SK-N-SH (cell line): ENCODE measurements around the gene CNST. TPM values are rescaled to one million over a fixed set of nuclear protein-coding genes. Genes with fewer than 3 reads are reported as not detected.

ENCODE experiments used
- CTCF ChIA-PET: fragments of 300-600, 350-600 bp; formaldehyde crosslinking; extraction: SDS; loops from one replicate; lab custom pipeline; 2021; lab: Yijun Ruan, JAX
- POLR2A ChIA-PET: fragments of 350-600 bp; sonication (Branson Sonifier 250); formaldehyde crosslinking; extraction: SDS; loops from one replicate; lab custom pipeline; 2020; ENCODE audit warnings: antibody characterized with exemption, inconsistent platforms; lab: Yijun Ruan, JAX
- DNase-seq: peaks from one replicate; pipeline ENCODE4 v3.0.0; 2012
- H2AFZ ChIP-seq: fragments of 200-600 bp; sonication (generic); 2 replicates; pipeline ENCODE4 v1.8.1; 2016; ENCODE audit warnings: antibody characterized with exemption, mild to moderate bottlenecking, low read depth
- H3F3A ChIP-seq: fragments of 200-600 bp; sonication (generic); replicated peaks from 2 replicates; pipeline ENCODE3; 2016; ENCODE audit warnings: antibody characterized with exemption, mild to moderate bottlenecking; ENCODE audit not compliant: insufficient read depth
- H3K27ac ChIP-seq, 2 experiments: fragments of 200-500 bp in 1 of 2; fragments of 200-600 bp in 1 of 2; sonication (Bioruptor generic) in 1 of 2; sonication (generic), shearing (Covaris generic) in 1 of 2; 2 replicates each; pipeline versions ENCODE4 v1.5.1 to v1.6.1; 2014 to 2016; ENCODE audit warnings: low read depth in 2 of 2, inconsistent platforms in 1 of 2, low read length in 1 of 2, mild to moderate bottlenecking in 1 of 2, mixed read lengths in 1 of 2
- H3K27me3 ChIP-seq: fragments of 200-600 bp; sonication (generic), shearing (Covaris generic); 2 replicates; pipeline ENCODE4 v1.6.1; 2016; ENCODE audit warnings: mixed run types; ENCODE audit not compliant: insufficient read depth
- H3K36me3 ChIP-seq, 2 experiments: fragments of 200-500 bp in 1 of 2; fragments of 200-600 bp in 1 of 2; sonication (Bioruptor generic) in 1 of 2; sonication (generic) in 1 of 2; replicated peaks in 1 of 2; 2 replicates each; pipeline versions ENCODE3 to v1.5.1; 2014 to 2016; ENCODE audit warnings: low read length in 1 of 2, mild to moderate bottlenecking in 1 of 2; ENCODE audit not compliant: insufficient read depth in 2 of 2, control insufficient read depth in 1 of 2
- H3K4me1 ChIP-seq, 2 experiments: fragments of 200-500 bp in 1 of 2; fragments of 200-600 bp in 1 of 2; sonication (Bioruptor generic) in 1 of 2; sonication (generic), shearing (Covaris generic) in 1 of 2; 2 replicates each; pipeline versions ENCODE4 v1.5.1 to v1.6.1; 2014 to 2016; ENCODE audit warnings: low read depth in 1 of 2, low read length in 1 of 2, mixed run types in 1 of 2; ENCODE audit not compliant: insufficient read depth in 2 of 2, control insufficient read depth in 1 of 2
- H3K4me2 ChIP-seq: fragments of 200-600 bp; sonication (generic), shearing (Covaris generic); 2 replicates; pipeline ENCODE4 v1.6.1; 2017; ENCODE audit warnings: mixed run types
- H3K4me3 ChIP-seq, 2 experiments: fragments of 200-500 bp in 1 of 2; fragments of 200-600 bp in 1 of 2; sonication (Bioruptor generic) in 1 of 2; sonication (generic), shearing (Covaris generic) in 1 of 2; 2 replicates each; pipeline versions ENCODE4 v1.5.1 to v1.8.1; 2014 to 2016; ENCODE audit warnings: low read depth in 2 of 2, inconsistent platforms in 1 of 2, low read length in 1 of 2, mild to moderate bottlenecking in 1 of 2, mixed read lengths in 1 of 2, moderate library complexity in 1 of 2
- H3K79me2 ChIP-seq: fragments of 200-600 bp; sonication (generic); 2 replicates; pipeline ENCODE4 v1.8.1; 2017; ENCODE audit warnings: mild to moderate bottlenecking; ENCODE audit not compliant: insufficient read depth
- H3K9ac ChIP-seq: fragments of 200-600 bp; sonication (generic); 2 replicates; pipeline ENCODE4 v1.6.1; 2017; ENCODE audit warnings: mixed run types
- H3K9me2 ChIP-seq: fragments of 200-600 bp; sonication (generic); 2 replicates; pipeline ENCODE4 v1.6.1; 2017; ENCODE audit warnings: mixed run types
- H3K9me3 ChIP-seq: fragments of 200-600 bp; sonication (generic); 2 replicates; pipeline ENCODE4 v1.6.1; 2017; ENCODE audit warnings: mixed run types, mild to moderate bottlenecking, moderate library complexity
- H4K20me1 ChIP-seq: fragments of 200-600 bp; sonication (generic); 2 replicates; pipeline ENCODE4 v1.6.1; 2017; ENCODE audit warnings: mild to moderate bottlenecking, mixed run types; ENCODE audit not compliant: insufficient read depth
- ELF1 ChIP-seq: IDR thresholded peaks from 2 replicates; pipeline ENCODE4 v1.4.0; 2012
- EP300 ChIP-seq, 2 experiments: IDR thresholded peaks; 2 replicates each; pipeline versions ENCODE4 v1.4.0 to v1.6.1; 2012; ENCODE audit warnings: borderline replicate concordance in 1 of 2, low read depth in 1 of 2, low read length in 1 of 2
- EZH2phosphoT487 ChIP-seq: fragments of 200-600 bp; sonication (generic); IDR thresholded peaks from 2 replicates; pipeline ENCODE4 v1.6.1; 2017; ENCODE audit warnings: low read depth, mixed run types, mild to moderate bottlenecking, antibody characterized with exemption, moderate library complexity, borderline replicate concordance
- FOSL2 ChIP-seq: IDR thresholded peaks from 2 replicates; pipeline ENCODE4 v1.4.0; 2012; ENCODE audit warnings: low read depth, mild to moderate bottlenecking, moderate library complexity, borderline replicate concordance
- GATA2 ChIP-seq: sonication (generic); formaldehyde crosslinking; IDR thresholded peaks from 2 replicates; pipeline ENCODE4 v1.5.0; 2020; ENCODE audit warnings: mild to moderate bottlenecking, missing genetic modification reagents
- IRF3 ChIP-seq: fragments of 150-350 bp; IDR thresholded peaks from 2 replicates; pipeline ENCODE4 v1.6.1; 2016; ENCODE audit warnings: mild to moderate bottlenecking, low read depth, low read length
- JUND ChIP-seq: IDR thresholded peaks from 2 replicates; pipeline ENCODE4 v1.4.0; 2012
- MXI1 ChIP-seq: IDR thresholded peaks from 2 replicates; pipeline ENCODE4 v1.6.1; 2012; ENCODE audit warnings: mild to moderate bottlenecking, low read depth, low read length, improper control_type of control experiment
- NRF1 ChIP-seq: IDR thresholded peaks from 2 replicates; pipeline ENCODE4 v1.6.1; 2012; ENCODE audit warnings: low read depth, mild to moderate bottlenecking, low read length
- RAD21 ChIP-seq: IDR thresholded peaks from 2 replicates; pipeline ENCODE4 v1.6.1; 2012; ENCODE audit warnings: mild to moderate bottlenecking, low read length
- REST ChIP-seq: IDR thresholded peaks from 2 replicates; pipeline ENCODE4 v1.6.1; 2012; ENCODE audit warnings: mild to moderate bottlenecking, low read depth, low read length, moderate library complexity
- RFX5 ChIP-seq: IDR thresholded peaks from 2 replicates; pipeline ENCODE4 v1.6.1; 2012; ENCODE audit warnings: mild to moderate bottlenecking, improper control_type of control experiment, low read length
- TAF1 ChIP-seq: IDR thresholded peaks from 2 replicates; pipeline ENCODE4 v1.6.1; 2012; ENCODE audit warnings: low read depth, mild to moderate bottlenecking, low read length, moderate library complexity, borderline replicate concordance
- TCF12 ChIP-seq: IDR thresholded peaks from 2 replicates; pipeline ENCODE4 v1.4.0; 2012
- TEAD4 ChIP-seq: IDR thresholded peaks from 2 replicates; pipeline ENCODE4 v1.4.0; 2012; ENCODE audit warnings: mild to moderate bottlenecking, borderline replicate concordance; ENCODE audit not compliant: insufficient read depth
- WGBS: methylation state at CpG from one replicate; pipeline ENCODE4 v1.1.6; 2017; ENCODE audit warnings: low lambda C conversion rate; 5-methylcytosine and 5-hydroxymethylcytosine counted together
- polyA plus RNA-seq, 3 experiments: library from polyadenylated mRNA; depleted of rRNA; stranded (reverse); fragments of >200 nt; gene quantifications; 2 replicates each; pipeline ENCODE4 v1.2.3, GENCODE V29; 2012
- TF ChIP-seq, protein P1 (sequence below): IDR thresholded peaks from 2 replicates; pipeline ENCODE4 v1.4.0; 2012; ENCODE audit warnings: low read depth, borderline replicate concordance

Gene CNST
- polyA plus RNA-seq, 1 of the 3 experiments (the other 2 are of a cell fraction), result 21.7 TPM

GRCh38 chr1:246533371-246533905 lies 32.8 kb upstream of the CNST start (continued):
- TF ChIP-seq, protein P1, sequence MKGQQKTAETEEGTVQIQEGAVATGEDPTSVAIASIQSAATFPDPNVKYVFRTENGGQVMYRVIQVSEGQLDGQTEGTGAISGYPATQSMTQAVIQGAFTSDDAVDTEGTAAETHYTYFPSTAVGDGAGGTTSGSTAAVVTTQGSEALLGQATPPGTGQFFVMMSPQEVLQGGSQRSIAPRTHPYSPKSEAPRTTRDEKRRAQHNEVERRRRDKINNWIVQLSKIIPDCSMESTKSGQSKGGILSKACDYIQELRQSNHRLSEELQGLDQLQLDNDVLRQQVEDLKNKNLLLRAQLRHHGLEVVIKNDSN, result no peak
- no peak for TF ChIP-seq EZH2phosphoT487
- TF ChIP-seq TAF1, result no peak
- TF ChIP-seq FOSL2, result no peak
- TF ChIP-seq ELF1, result no peak
- TF ChIP-seq MXI1, result no peak

GRCh38 chr1:246534114-246534513 lies 32.1 kb upstream of the CNST start:
- no peak for DNase-seq
- ChIA-PET POLR2A (no interaction called here), CTCF (no interaction called here)
- Histone ChIP-seq H3K36me3 (peaks cover 0 to 2% of the 10 kb centered on the region in 2 experiments), H3K9me3 (no peaks in the 10 kb centered on the region), H3K4me3 (no peak overlapping the region), H2AFZ (no peak overlapping the region), H3K9ac (no peak overlapping the region), H3K27me3 (no peaks in the 10 kb centered on the region), H4K20me1 (no peaks in the 10 kb centered on the region), H3K27ac (no peak overlapping the region), H3K4me1 (no peaks in the 10 kb centered on the region; a peak in 1 of 4 replicates), H3K79me2 (no peaks in the 10 kb centered on the region), H3K9me2 (no peaks in the 10 kb centered on the region), H3F3A (peaks cover 2% of the 10 kb centered on the region), H3K4me2 (no peak overlapping the region)
- WGBS, result 5% methylated on average over 1 of the region's 1 CpG
- TF ChIP-seq RFX5 (no peak), REST (no peak), EP300 (IDR thresholded peaks at IDR 0.05; ENCODE audit: borderline replicate concordance in 1 of 2, low read depth in 1 of 2, low read length in 1 of 2) (no peak), TCF12 (no peak), GATA2 (CRISPR knock-in tag) (no peak), NRF1 (no peak), TEAD4 (no peak), MXI1 (no peak), RAD21 (no peak), IRF3 (no peak), JUND (no peak)
- TF ChIP-seq, protein P1, result no peak
